Tibial nerve (tissue), 4 donors: Measurements from ENCODE around the gene MTMR2.

Source experiments
- EP300 ChIP-seq, 2 donors: sonication (generic); formaldehyde crosslinking; IDR thresholded peaks; one replicate each; pipeline ENCODE4 v1.6.1; 2017; ENCODE audit warnings: antibody characterized with exemption in 2 of 2, mild to moderate bottlenecking in 1 of 2
- POLR2A ChIP-seq, 2 donors: fragments of 450-650 bp; IDR thresholded peaks; one replicate each; pipeline ENCODE4 v1.6.1; 2017; ENCODE audit warnings: antibody characterized with exemption in 2 of 2, mild to moderate bottlenecking in 2 of 2, moderate library complexity in 2 of 2
- TF ChIP-seq, protein P1 (sequence below), 5 experiments: fragments of 200-600 bp in 3 of 5; fragments of 450-650 bp in 2 of 5; sonication (generic) in 3 of 5; IDR thresholded peaks; one replicate each; pipeline ENCODE4 v1.5.1; 2016 to 2019; ENCODE audit warnings: antibody characterized with exemption in 5 of 5, mild to moderate bottlenecking in 3 of 5, moderate library complexity in 2 of 5

DNA sequence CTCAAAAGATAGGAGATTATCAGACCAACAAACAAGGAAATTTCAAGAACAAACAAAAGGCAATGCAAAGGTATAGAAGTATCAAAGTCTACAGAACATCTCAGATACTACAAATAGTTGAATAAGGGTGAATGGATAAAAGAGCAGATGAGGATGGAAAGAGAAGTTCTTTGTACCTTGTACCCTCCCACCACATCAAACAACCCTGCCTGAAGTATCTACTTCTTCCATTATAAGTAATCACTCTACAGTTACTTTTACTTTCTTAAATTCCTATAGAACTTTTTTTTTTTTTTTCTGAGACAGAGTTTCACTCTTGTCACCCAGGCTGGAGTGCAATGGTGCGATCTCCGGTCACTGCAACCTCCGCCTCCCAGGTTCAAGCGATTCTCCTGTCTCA is 35.1 kb downstream of the MTMR2 start:
- TF ChIP-seq, protein P1, sequence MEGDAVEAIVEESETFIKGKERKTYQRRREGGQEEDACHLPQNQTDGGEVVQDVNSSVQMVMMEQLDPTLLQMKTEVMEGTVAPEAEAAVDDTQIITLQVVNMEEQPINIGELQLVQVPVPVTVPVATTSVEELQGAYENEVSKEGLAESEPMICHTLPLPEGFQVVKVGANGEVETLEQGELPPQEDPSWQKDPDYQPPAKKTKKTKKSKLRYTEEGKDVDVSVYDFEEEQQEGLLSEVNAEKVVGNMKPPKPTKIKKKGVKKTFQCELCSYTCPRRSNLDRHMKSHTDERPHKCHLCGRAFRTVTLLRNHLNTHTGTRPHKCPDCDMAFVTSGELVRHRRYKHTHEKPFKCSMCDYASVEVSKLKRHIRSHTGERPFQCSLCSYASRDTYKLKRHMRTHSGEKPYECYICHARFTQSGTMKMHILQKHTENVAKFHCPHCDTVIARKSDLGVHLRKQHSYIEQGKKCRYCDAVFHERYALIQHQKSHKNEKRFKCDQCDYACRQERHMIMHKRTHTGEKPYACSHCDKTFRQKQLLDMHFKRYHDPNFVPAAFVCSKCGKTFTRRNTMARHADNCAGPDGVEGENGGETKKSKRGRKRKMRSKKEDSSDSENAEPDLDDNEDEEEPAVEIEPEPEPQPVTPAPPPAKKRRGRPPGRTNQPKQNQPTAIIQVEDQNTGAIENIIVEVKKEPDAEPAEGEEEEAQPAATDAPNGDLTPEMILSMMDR (IDR thresholded peaks at IDR 0.05): no peak
- TF ChIP-seq EP300 (IDR thresholded peaks at IDR 0.05) (no peak), POLR2A (IDR thresholded peaks at IDR 0.05) (no peak)
